Skeletal muscle tissue (tissue), 4 donors: ENCODE measurements around the gene VAMP8. TPM values are rescaled to one million over a fixed set of nuclear protein-coding genes. Genes with fewer than 3 reads are reported as not detected.
"Not testable (repeated sequence)": the region's sequence is repeated elsewhere in the genome, so short reads cannot be mapped to it uniquely, and the experiment has no call there.

Source experiments
- H3K27ac ChIP-seq: one replicate; pipeline ENCODE4 v1.7.0; 2013; ENCODE audit warnings: mild to moderate bottlenecking, low read depth, low read length, inconsistent platforms
- H3K27me3 ChIP-seq, 3 donors: one replicate each; pipeline ENCODE4 v1.7.0; 2013; ENCODE audit warnings: low read length in 3 of 3; ENCODE audit not compliant: control insufficient read depth in 3 of 3, insufficient read depth in 3 of 3
- H3K36me3 ChIP-seq, 3 donors: one replicate each; pipeline ENCODE4 v1.7.0; 2013; ENCODE audit warnings: low read length in 3 of 3; ENCODE audit not compliant: control insufficient read depth in 3 of 3, insufficient read depth in 3 of 3
- H3K4me1 ChIP-seq, 3 donors: one replicate each; pipeline ENCODE4 v1.7.0; 2013; ENCODE audit warnings: low read length in 3 of 3, mild to moderate bottlenecking in 3 of 3; ENCODE audit not compliant: control insufficient read depth in 3 of 3, insufficient read depth in 3 of 3
- H3K4me3 ChIP-seq, 3 donors: one replicate each; pipeline ENCODE4 v1.7.0; 2013; ENCODE audit warnings: low read length in 3 of 3
- H3K9ac ChIP-seq, 3 donors: one replicate each; pipeline ENCODE4 v1.7.0; 2013; ENCODE audit warnings: low read length in 3 of 3, mild to moderate bottlenecking in 3 of 3, moderate library complexity in 2 of 3, low read depth in 1 of 3
- H3K9me3 ChIP-seq, 3 donors: one replicate each; pipeline ENCODE4 v1.7.0; 2013; ENCODE audit warnings: low read length in 3 of 3; ENCODE audit not compliant: control insufficient read depth in 3 of 3
- total RNA-seq: library from RNA; depleted of rRNA; stranded (reverse); fragments of >200 nt; gene quantifications from one replicate; pipeline ENCODE4 v1.2.3, GENCODE V29; 2014
- donor health status: Osteomylitis.

VAMP8 gene
- total RNA-seq, 1 donor from 2014 or later = 4.7 TPM

DNA sequence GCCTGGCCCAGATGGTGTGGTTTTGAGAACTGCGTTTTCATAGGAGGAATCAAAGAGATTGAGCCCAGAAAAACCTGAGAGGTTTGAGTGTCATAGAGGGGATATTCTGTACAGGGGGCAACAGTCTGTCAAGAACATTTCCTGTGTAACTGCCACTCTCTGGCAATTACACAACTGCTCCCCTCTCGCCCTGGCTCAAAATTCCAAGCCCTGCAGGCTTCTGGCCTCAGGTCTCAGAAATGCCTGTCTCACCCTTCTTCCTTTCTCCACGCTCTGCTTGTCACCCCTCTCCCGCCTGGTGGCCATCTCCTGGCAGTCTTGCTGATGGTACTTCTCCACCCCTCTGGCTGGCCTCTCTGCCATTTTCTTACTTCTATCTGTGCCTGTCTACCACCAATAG lies 10.8 kb downstream of the VAMP8 start:
- peaks cover 72 to 88% (median 77%) of the 10 kb centered on the region in 3 donors for H3K4me1 ChIP-seq

DNA sequence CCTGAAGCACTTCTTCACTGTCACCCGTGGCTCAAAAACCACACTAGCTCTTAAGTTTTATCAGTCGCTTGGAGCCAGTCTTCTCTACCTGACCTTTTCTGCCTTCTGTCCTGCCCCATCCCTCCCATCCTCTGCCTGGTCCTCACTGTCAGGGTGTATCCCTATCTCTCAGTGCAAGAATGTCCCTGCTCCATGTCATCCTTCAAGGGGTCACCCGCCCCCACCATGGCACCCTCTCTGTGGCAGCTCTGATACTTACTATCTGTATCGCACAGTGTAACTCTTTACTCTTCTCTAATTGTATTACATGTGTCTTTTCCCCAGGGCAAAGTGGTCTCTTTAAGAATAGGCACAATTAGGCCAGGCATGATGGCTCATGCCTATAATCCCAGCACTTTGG lies 11.3 kb downstream of the VAMP8 start:
- Histone ChIP-seq H3K27ac (peak overlapping the region; percentile 72), H3K4me3 (no peak overlapping the region), H3K4me1 (peaks cover 72 to 86% (median 74%) of the 10 kb centered on the region in 3 donors), H3K9me3 (no peaks in the 10 kb centered on the region), H3K9ac (peak overlapping the region in 1 of 3 donors; percentile 61), H3K36me3 (peaks cover 4 to 8% (median 6%) of the 10 kb centered on the region in 3 donors), H3K27me3 (no peaks in the 10 kb centered on the region)

More for the DNA sequence above, 10.8 kb downstream of the VAMP8 start:
- H3K36me3 ChIP-seq = peaks cover 4 to 6% (median 4%) of the 10 kb centered on the region in 3 donors
- peak overlapping the region in 1 of 3 donors; percentile 7 for H3K9ac ChIP-seq
- no peaks in the 10 kb centered on the region for H3K27me3 ChIP-seq
- H3K4me3 ChIP-seq = no peak overlapping the region
- H3K9me3 ChIP-seq = no peaks in the 10 kb centered on the region
- H3K27ac ChIP-seq = peak overlapping the region; percentile 72

DNA sequence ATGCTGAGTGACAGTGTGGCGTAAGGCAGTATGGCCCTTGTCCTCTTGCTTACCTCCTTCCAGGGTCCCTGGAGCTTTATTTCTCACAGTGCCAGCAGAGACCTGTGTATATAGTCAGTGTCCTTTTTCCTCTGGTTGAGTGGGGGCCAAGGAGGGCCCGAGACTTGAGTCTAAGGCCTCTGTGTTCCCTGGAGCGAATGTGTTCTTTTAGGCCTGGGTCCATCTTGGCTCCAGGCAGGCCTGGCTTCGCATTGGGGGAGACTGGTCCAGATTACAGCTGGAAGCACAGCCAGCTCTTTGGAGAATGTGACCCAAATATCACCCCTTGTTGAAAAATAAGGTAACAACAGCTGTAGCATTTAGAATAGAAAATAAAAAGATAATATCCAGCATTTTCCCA lies 11.8 kb downstream of the VAMP8 start:
- Histone ChIP-seq H3K9me3 (no peaks in the 10 kb centered on the region), H3K9ac (peak overlapping the region; percentile 3 to 63 (median 61)), H3K27ac (peak overlapping the region; percentile 72), H3K27me3 (no peaks in the 10 kb centered on the region), H3K36me3 (peaks cover 4 to 8% (median 6%) of the 10 kb centered on the region in 3 donors), H3K4me1 (peaks cover 71 to 83% (median 73%) of the 10 kb centered on the region in 3 donors), H3K4me3 (peak overlapping the region in 2 of 3 donors; percentile 14 to 35)

DNA sequence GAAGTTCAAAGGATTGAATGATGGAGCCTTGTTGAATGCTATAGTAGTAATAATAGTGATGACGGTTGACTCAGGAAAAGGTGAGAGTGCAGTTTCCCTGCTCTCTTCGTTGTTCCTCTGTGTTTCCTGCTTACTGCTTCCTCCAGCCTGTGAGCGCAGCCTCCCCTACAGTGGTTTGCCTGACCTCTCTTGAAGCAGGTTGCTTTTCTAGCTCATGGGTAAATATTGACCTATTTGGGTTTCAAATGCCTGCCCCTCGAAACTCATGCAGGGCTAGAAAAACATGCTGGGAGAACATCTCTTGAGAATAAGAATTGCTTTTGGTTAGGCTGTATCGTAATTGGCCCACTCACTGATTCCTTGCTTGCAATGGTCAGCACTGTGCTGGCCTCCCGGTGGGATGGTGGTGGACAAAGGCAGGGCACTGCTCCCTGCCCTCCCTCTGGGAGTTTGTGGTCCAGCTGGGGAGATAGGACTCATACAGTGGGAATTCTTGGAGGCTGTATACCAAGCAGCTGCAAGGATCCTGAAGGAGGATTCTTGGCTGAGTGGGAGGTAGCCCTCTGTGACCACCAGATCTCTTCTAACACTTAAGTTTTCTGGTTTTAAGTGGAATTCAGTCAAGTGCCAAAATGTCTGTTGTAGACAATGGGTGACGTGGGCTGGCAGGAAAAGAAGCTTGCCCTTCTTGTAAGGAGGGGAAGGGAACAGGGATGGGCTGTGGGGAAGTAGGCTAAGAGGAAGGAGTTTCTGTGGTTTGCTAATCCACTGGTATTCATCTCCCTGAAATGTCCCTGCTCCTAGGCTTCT lies 12.8 kb downstream of the VAMP8 start:
- Histone ChIP-seq H3K9ac (peak overlapping the region in 2 of 3 donors; percentile 61 to 64), H3K4me1 (peaks cover 73 to 87% (median 75%) of the 10 kb centered on the region in 3 donors), H3K9me3 (no peaks in the 10 kb centered on the region), H3K27me3 (no peaks in the 10 kb centered on the region), H3K36me3 (peaks cover 4 to 8% (median 6%) of the 10 kb centered on the region in 3 donors), H3K4me3 (peak overlapping the region in 1 of 3 donors; percentile 38), H3K27ac (peak overlapping the region; percentile 72)

DNA sequence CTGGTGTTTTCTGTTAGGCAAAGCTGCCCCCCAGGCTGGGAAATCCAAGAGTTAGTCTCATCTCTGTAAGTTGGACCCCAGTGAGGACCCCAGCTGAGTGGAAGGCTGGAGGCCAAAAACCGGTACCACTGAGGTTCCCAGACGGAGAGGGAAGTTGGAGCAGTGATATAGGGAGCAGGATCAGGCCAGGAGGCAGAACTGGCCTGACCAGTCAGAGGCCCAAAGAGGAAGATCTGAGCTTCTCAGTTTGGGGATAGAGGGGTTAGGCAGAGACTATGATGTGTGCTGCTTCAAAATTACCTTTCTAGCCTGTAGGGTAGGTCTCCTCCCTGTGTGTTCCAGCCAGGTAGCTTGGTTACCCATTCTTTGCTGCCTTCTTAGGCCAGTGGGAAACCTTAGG lies 13.6 kb downstream of the VAMP8 start:
- peak overlapping the region in 1 of 3 donors; percentile 38 for H3K4me3 ChIP-seq
- no peaks in the 10 kb centered on the region for H3K9me3 ChIP-seq
- peak overlapping the region; percentile 72 for H3K27ac ChIP-seq
- no peaks in the 10 kb centered on the region for H3K27me3 ChIP-seq
- H3K36me3 ChIP-seq = peaks cover 4 to 8% (median 6%) of the 10 kb centered on the region in 3 donors
- H3K4me1 ChIP-seq = peaks cover 68 to 80% (median 73%) of the 10 kb centered on the region in 3 donors
- peak overlapping the region in 2 of 3 donors; percentile 61 to 64 for H3K9ac ChIP-seq

DNA sequence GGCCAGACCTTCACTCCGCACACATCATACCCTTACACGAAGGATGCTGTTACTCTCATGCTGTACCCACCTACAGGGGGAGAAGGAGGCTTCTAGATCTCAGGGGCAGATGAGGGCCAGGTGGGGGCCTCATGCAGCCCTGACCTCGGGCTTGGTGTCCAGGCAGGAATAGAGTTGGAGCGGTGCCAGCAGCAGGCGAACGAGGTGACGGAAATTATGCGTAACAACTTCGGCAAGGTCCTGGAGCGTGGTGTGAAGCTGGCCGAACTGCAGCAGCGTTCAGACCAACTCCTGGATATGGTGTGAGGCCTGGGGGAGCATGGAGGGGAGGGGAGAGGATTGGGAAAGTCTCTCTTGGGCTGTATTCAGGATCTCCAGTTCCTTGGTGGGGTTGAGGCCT lies 14.2 kb downstream of the VAMP8 start:
- Histone ChIP-seq H3K27ac (peak overlapping the region; percentile 72), H3K27me3 (no peaks in the 10 kb centered on the region), H3K4me3 (no peak overlapping the region), H3K36me3 (peaks cover 7 to 9% (median 8%) of the 10 kb centered on the region in 3 donors), H3K9me3 (no peaks in the 10 kb centered on the region), H3K9ac (peak overlapping the region in 2 of 3 donors; percentile 61 to 64), H3K4me1 (peaks cover 69 to 79% (median 73%) of the 10 kb centered on the region in 3 donors)

DNA sequence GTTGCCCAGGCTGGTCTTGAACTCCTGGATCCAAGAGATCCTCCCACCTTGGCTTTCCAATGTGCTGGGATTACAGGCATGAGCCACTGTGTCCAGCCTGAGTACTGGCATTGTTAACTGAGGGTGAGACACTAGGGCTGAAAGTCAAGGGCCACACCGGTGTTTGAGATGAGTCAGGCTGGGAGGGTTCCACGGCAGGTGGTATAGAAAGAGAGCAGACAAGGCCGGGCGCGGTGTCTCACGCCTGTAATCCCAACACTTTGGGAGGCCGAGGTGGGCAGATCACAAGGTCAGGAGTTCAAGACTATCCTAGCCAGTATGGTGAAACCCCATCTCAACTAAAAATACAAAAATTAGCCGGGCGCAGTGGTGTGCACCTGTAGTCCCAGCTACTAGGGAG lies 14.9 kb downstream of the VAMP8 start:
- Histone ChIP-seq H3K27ac (peak overlapping the region; percentile 72), H3K4me1 (peaks cover 75 to 80% (median 79%) of the 10 kb centered on the region in 3 donors), H3K36me3 (peaks cover 13 to 15% (median 15%) of the 10 kb centered on the region in 3 donors)
- not testable (repeated sequence) for H3K4me3 ChIP-seq, H3K27me3 ChIP-seq, H3K9me3 ChIP-seq, H3K9ac ChIP-seq

DNA sequence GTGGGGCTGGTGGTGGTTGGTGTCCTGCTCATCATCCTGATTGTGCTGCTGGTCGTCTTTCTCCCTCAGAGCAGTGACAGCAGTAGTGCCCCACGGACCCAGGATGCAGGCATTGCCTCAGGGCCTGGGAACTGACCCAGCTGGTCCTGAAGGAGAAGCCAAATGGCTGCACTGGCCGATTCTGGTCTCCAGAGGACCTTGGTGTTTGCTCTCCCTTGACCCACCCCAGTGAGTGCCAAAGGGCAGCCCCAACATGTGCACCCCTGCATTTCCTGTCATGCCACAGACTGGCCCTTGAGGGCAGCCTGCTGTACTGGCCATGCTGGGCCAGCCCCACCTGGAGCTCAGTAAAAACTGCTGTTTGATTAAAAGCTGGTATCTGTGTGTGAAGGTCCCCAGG lies 15.6 kb downstream of the VAMP8 start:
- H3K36me3 ChIP-seq = peaks cover 18 to 20% (median 20%) of the 10 kb centered on the region in 3 donors
- peaks cover 68 to 77% (median 74%) of the 10 kb centered on the region in 3 donors for H3K4me1 ChIP-seq
- no peak overlapping the region for H3K27ac ChIP-seq
- H3K4me3 ChIP-seq = no peak overlapping the region
- H3K9me3 ChIP-seq = no peaks in the 10 kb centered on the region
- no peak overlapping the region for H3K9ac ChIP-seq
- no peaks in the 10 kb centered on the region for H3K27me3 ChIP-seq

DNA sequence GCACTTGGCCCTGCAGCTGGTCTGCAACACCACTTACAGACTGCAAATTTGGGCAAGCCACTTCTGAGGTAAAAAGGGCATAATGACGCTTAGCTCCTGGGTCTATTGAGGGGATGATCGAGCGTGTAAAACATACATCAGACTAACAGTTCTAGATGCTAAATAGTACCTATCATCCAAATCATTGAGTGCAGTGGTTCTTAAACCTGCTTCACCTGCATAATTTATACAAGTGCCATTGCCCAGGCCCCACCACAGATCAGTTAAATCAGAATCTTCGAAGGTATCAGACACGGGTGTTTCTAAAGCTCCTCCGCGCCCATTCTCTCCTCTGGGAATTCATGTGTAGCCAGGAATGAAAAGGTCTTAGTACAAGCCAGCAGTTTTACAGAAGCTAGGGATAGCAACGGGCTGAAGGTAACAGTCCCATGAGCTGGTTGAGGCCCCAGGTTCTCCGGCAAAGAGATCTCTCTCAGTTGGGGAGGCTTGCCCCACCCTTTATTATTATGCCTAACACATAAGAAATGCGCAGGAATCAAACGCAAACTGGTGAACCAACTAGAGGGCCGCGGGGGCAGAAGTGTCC lies 17.4 kb downstream of the VAMP8 start:
- Histone ChIP-seq H3K27ac (peak overlapping the region; percentile 87), H3K36me3 (peaks cover 30 to 35% (median 35%) of the 10 kb centered on the region in 3 donors), H3K4me1 (peaks cover 56 to 69% (median 57%) of the 10 kb centered on the region in 3 donors)

More for the DNA sequence above, 17.4 kb downstream of the VAMP8 start:
- Histone ChIP-seq H3K9me3 (no peaks in the 10 kb centered on the region), H3K27me3 (no peaks in the 10 kb centered on the region), H3K9ac (peak overlapping the region; percentile 97 to 99 (median 97)), H3K4me3 (peak overlapping the region; percentile 83 to 99 (median 86))
